HG03558 (cell line): ENCODE measurements around the gene TFPI.
"Not testable (repeated sequence)": the region's sequence is repeated elsewhere in the genome, so short reads cannot be mapped to it uniquely, and the experiment has no call there.

Experiments used
- ATAC-seq: cut with Tn5 transposase; IDR thresholded peaks from one replicate; pipeline ENCODE4 v1.9.1; 2021; ENCODE audit warnings: moderate number of reproducible peaks; ENCODE audit not compliant: unreplicated experiment; ENCODE audit errors: extremely low read depth

TFPI gene

GRCh38 chr2:187556493-187556892 is 2.3 kb upstream of the TFPI start:
- not testable (repeated sequence) for ATAC-seq

GRCh38 chr2:187554704-187555082 is 458 bp upstream of the TFPI start:
- no peak for ATAC-seq

- peak; percentile 79 for ATAC-seq
These were observed 1.2 kb downstream of the TFPI start for GRCh38 chr2:187552828-187553681.

- no peak for ATAC-seq
These were observed 1.9 kb downstream of the TFPI start for GRCh38 chr2:187552381-187552780.

GRCh38 chr2:187550857-187551256 is 3.4 kb downstream of the TFPI start:
- ATAC-seq: no peak

- ATAC-seq: no peak
These were observed 4.2 kb downstream of the TFPI start for GRCh38 chr2:187549951-187550555.

- ATAC-seq: no peak
These were observed 5.0 kb downstream of the TFPI start for GRCh38 chr2:187549193-187549592.

- no peak for ATAC-seq
These were observed 5.6 kb downstream of the TFPI start for GRCh38 chr2:187548656-187549055.

GRCh38 chr2:187547353-187547979 is 6.8 kb downstream of the TFPI start:
- ATAC-seq: no peak

GRCh38 chr2:187546762-187547333 is 7.4 kb downstream of the TFPI start:
- ATAC-seq: no peak

GRCh38 chr2:187545238-187545751 is 8.9 kb downstream of the TFPI start:
- no peak for ATAC-seq

GRCh38 chr2:187544371-187545080 is 9.7 kb downstream of the TFPI start:
- no peak for ATAC-seq

- ATAC-seq: no peak
These were observed 10.7 kb downstream of the TFPI start for GRCh38 chr2:187543488-187543887.

- ATAC-seq: no peak
These were observed 12.1 kb downstream of the TFPI start for GRCh38 chr2:187542123-187542522.

GRCh38 chr2:187541086-187542085 is 12.8 kb downstream of the TFPI start:
- ATAC-seq: no peak

- ATAC-seq: not testable (repeated sequence)
These were observed 16.0 kb downstream of the TFPI start for GRCh38 chr2:187538222-187538621.

GRCh38 chr2:187535381-187535780 is 18.9 kb downstream of the TFPI start:
- ATAC-seq: not testable (repeated sequence)

GRCh38 chr2:187532333-187533120 is 21.7 kb downstream of the TFPI start:
- ATAC-seq: no peak
